Peyer's patch (tissue), 4 donors: ENCODE data around the gene MARCHF10. TPM values are rescaled to one million over a fixed set of nuclear protein-coding genes. Genes with fewer than 3 reads are reported as not detected.

Experiments
- DNase-seq, 3 donors: peaks; one replicate each; pipeline ENCODE4 v3.0.0-alpha.2; 2017 to 2019
- H3K27ac ChIP-seq, 4 donors: fragments of 200-600 bp; sonication (generic); one replicate each; pipeline ENCODE4 v1.5.1; 2016 to 2019
- H3K27me3 ChIP-seq, 2 donors: fragments of 200-600 bp; sonication (generic); one replicate each; pipeline ENCODE4 v1.5.1; 2019
- H3K36me3 ChIP-seq, 3 donors: fragments of 200-600 bp; sonication (generic); one replicate each; pipeline ENCODE4 v1.5.1; 2016 to 2019
- H3K4me1 ChIP-seq, 4 donors: fragments of 200-600 bp; sonication (generic); one replicate each; pipeline ENCODE4 v1.5.1; 2016 to 2019
- H3K4me3 ChIP-seq, 4 donors: fragments of 200-600 bp; sonication (generic); 1 replicate in 3 of 4; 2 replicates in 1 of 4; pipeline ENCODE4 v1.5.1; 2016 to 2019; ENCODE audit warnings: mild to moderate bottlenecking in 1 of 4
- H3K9me3 ChIP-seq, 4 donors: fragments of 200-600 bp; sonication (generic); one replicate each; pipeline ENCODE4 v1.5.1; 2016 to 2019; ENCODE audit warnings: mild to moderate bottlenecking in 1 of 4
- CTCF ChIP-seq, 6 experiments: fragments of 450-650 bp in 4 of 6; fragments of 200-600 bp in 2 of 6; sonication (generic) in 1 of 6; IDR thresholded peaks; one replicate each; pipeline ENCODE4 v1.5.1; 2017 to 2019; ENCODE audit warnings: antibody characterized with exemption in 6 of 6, mild to moderate bottlenecking in 3 of 6, moderate library complexity in 1 of 6
- POLR2A ChIP-seq, 2 donors: fragments of 450-650 bp; IDR thresholded peaks; one replicate each; pipeline ENCODE4 v1.5.1; 2017; ENCODE audit warnings: antibody characterized with exemption in 2 of 2, mild to moderate bottlenecking in 2 of 2, moderate library complexity in 2 of 2
- total RNA-seq, 4 donors: library from RNA; depleted of rRNA; stranded (reverse); fragments of >200 nt; gene quantifications; one replicate each; pipeline ENCODE4 v1.1.0, GENCODE V29; 2016

Gene MARCHF10
- total RNA-seq, 4 donors from 2014 or later, result not detected

- Histone ChIP-seq H3K36me3 (no peaks in the 10 kb centered on the region), H3K27me3 (no peaks in the 10 kb centered on the region), H3K4me1 (no peaks in the 10 kb centered on the region), H3K9me3 (no peaks in the 10 kb centered on the region), H3K27ac (no peak overlapping the region), H3K4me3 (no peak overlapping the region)
- DNase-seq, result no peak
- TF ChIP-seq POLR2A (IDR thresholded peaks at IDR 0.05), result no peak
- TF ChIP-seq CTCF (IDR thresholded peaks at IDR 0.05), result no peak
These were observed 119.5 kb downstream of the MARCHF10 start for GRCh38 chr17:62688398-62689160.

- no peaks in the 10 kb centered on the region for H3K9me3 ChIP-seq
- no peaks in the 10 kb centered on the region for H3K36me3 ChIP-seq
- TF ChIP-seq CTCF (IDR thresholded peaks at IDR 0.05), result no peak
- no peak for TF ChIP-seq POLR2A (IDR thresholded peaks at IDR 0.05)
- no peak for DNase-seq
- no peak overlapping the region for H3K27ac ChIP-seq
- H3K27me3 ChIP-seq, result no peaks in the 10 kb centered on the region
- no peak overlapping the region for H3K4me3 ChIP-seq
- no peaks in the 10 kb centered on the region for H3K4me1 ChIP-seq
These were observed 120.1 kb downstream of the MARCHF10 start for GRCh38 chr17:62687997-62688396.

- TF ChIP-seq POLR2A (IDR thresholded peaks at IDR 0.05) (no peak), CTCF (IDR thresholded peaks at IDR 0.05) (no peak)
- H3K36me3 ChIP-seq, result no peaks in the 10 kb centered on the region
- H3K27me3 ChIP-seq, result no peaks in the 10 kb centered on the region
- H3K27ac ChIP-seq, result no peak overlapping the region
- H3K4me1 ChIP-seq, result no peaks in the 10 kb centered on the region
- no peak for DNase-seq
- H3K9me3 ChIP-seq, result no peaks in the 10 kb centered on the region
- no peak overlapping the region for H3K4me3 ChIP-seq
These were observed 123.9 kb downstream of the MARCHF10 start for GRCh38 chr17:62684179-62684578.

GRCh38 chr17:62681939-62682381, 126.2 kb downstream of the MARCHF10 start:
- Histone ChIP-seq H3K27ac (no peak overlapping the region), H3K36me3 (no peaks in the 10 kb centered on the region), H3K9me3 (no peaks in the 10 kb centered on the region), H3K27me3 (no peaks in the 10 kb centered on the region), H3K4me3 (no peak overlapping the region), H3K4me1 (no peaks in the 10 kb centered on the region)
- TF ChIP-seq CTCF (IDR thresholded peaks at IDR 0.05) (no peak), POLR2A (IDR thresholded peaks at IDR 0.05) (no peak)
- no peak for DNase-seq

- Histone ChIP-seq H3K36me3 (no peaks in the 10 kb centered on the region), H3K27ac (no peak overlapping the region), H3K4me1 (no peaks in the 10 kb centered on the region), H3K4me3 (no peak overlapping the region), H3K9me3 (no peaks in the 10 kb centered on the region), H3K27me3 (no peaks in the 10 kb centered on the region)
- DNase-seq, result no peak
- no peak for TF ChIP-seq POLR2A (IDR thresholded peaks at IDR 0.05)
- TF ChIP-seq CTCF (IDR thresholded peaks at IDR 0.05), result no peak
These were observed 126.8 kb downstream of the MARCHF10 start for GRCh38 chr17:62681061-62681938.
